Measurements from ENCODE around the gene TMEM229B. TPM values are rescaled to one million over a fixed set of nuclear protein-coding genes. Genes with fewer than 3 reads are reported as not detected.

Gene TMEM229B
- total RNA-seq, 1 experiment from 2014 or later: 0.71 TPM

DNA sequence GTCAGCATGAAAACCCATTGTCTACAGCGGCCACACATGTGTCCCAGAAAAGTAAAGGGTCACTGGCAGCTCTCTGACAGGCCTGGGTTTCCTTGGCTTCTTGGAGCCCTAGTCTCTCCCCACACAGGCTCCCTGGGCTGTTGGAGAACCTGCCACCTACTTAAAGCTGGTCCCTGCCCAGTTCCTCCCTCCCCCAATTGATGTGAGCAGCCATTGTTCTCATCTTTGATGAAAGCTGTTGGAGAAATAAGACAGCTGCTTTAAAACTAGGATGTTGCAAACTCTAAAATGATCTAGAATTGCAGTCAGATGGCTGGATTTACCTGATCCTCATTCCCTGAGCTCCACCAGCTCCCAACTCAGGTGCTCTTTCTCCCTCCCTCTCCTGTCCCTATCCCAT is 39.8 kb upstream of the TMEM229B start:
- no peaks in the 10 kb centered on the region for H3K9me2 ChIP-seq (ENCODE audit: insufficient read depth)
- ChIA-PET CTCF (interaction anchor here (1.0 kb wide), 1 partner anchor 43 kb away, joined by 4 read pairs; no protein-coding TSS in a partner anchor), POLR2A (no interaction called here), RAD21 (ENCODE audit: low non-redundant PET in 1 of 2, low total read pairs in 2 of 2, uncharacterized antibody in 2 of 2, unreplicated experiment in 2 of 2) (no interaction called here)
- H3K4me3 ChIP-seq (replicated peaks in 1 of 2; ENCODE audit: low read depth in 1 of 2, low read length in 2 of 2): no peak overlapping the region
- no peaks in the 10 kb centered on the region for H3K79me2 ChIP-seq (ENCODE audit: insufficient read depth, low read length)
- H3K36me3 ChIP-seq (ENCODE audit: control insufficient read depth in 1 of 2, insufficient read depth in 2 of 2, low read length in 2 of 2): no peaks in the 10 kb centered on the region
- peaks cover 13% of the 10 kb centered on the region; the same call in 1 of the 2 replicates for H3K27me3 ChIP-seq (ENCODE audit: insufficient read depth, low read length)
- no peak overlapping the region for H3K9ac ChIP-seq (ENCODE audit: low read length)
- no peaks in the 10 kb centered on the region for H4K20me1 ChIP-seq (ENCODE audit: insufficient read depth)
- no TSS peak for BruUV-seq (replicated peaks)
- H3K27ac ChIP-seq (ENCODE audit: low read depth, low read length): no peak overlapping the region
- no peak overlapping the region for H2AFZ ChIP-seq (ENCODE audit: low read depth, low read length, poor library complexity, severe bottlenecking)
- no peak for DNase-seq (ENCODE audit: low read depth, low spot score)
- no peaks in the 10 kb centered on the region for H3K9me3 ChIP-seq (ENCODE audit: control insufficient read depth in 1 of 2, insufficient read depth in 1 of 2, low read depth in 1 of 2, low read length in 2 of 2)
- peaks cover 4 to 19% of the 10 kb centered on the region in 2 experiments; a peak in 3 of 4 replicates for H3K4me1 ChIP-seq (ENCODE audit: control insufficient read depth in 1 of 2, insufficient read depth in 2 of 2, low read length in 2 of 2)
- H3K4me2 ChIP-seq (ENCODE audit: low read length): no peak overlapping the region
- no peak for ATAC-seq
- TF ChIP-seq EGR1 (IDR thresholded peaks at IDR 0.05; ENCODE audit: low read depth) (no peak), FOSL1 (IDR thresholded peaks at IDR 0.05; ENCODE audit: low read depth) (no peak), SRF (IDR thresholded peaks at IDR 0.05; ENCODE audit: low read depth) (no peak), RAD21 (IDR thresholded peaks at IDR 0.05; ENCODE audit: low read depth) (no peak)
- TF ChIP-seq, protein P1, sequence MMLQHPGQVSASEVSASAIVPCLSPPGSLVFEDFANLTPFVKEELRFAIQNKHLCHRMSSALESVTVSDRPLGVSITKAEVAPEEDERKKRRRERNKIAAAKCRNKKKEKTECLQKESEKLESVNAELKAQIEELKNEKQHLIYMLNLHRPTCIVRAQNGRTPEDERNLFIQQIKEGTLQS (IDR thresholded peaks at IDR 0.05): no peak
- TF ChIP-seq, protein P2, sequence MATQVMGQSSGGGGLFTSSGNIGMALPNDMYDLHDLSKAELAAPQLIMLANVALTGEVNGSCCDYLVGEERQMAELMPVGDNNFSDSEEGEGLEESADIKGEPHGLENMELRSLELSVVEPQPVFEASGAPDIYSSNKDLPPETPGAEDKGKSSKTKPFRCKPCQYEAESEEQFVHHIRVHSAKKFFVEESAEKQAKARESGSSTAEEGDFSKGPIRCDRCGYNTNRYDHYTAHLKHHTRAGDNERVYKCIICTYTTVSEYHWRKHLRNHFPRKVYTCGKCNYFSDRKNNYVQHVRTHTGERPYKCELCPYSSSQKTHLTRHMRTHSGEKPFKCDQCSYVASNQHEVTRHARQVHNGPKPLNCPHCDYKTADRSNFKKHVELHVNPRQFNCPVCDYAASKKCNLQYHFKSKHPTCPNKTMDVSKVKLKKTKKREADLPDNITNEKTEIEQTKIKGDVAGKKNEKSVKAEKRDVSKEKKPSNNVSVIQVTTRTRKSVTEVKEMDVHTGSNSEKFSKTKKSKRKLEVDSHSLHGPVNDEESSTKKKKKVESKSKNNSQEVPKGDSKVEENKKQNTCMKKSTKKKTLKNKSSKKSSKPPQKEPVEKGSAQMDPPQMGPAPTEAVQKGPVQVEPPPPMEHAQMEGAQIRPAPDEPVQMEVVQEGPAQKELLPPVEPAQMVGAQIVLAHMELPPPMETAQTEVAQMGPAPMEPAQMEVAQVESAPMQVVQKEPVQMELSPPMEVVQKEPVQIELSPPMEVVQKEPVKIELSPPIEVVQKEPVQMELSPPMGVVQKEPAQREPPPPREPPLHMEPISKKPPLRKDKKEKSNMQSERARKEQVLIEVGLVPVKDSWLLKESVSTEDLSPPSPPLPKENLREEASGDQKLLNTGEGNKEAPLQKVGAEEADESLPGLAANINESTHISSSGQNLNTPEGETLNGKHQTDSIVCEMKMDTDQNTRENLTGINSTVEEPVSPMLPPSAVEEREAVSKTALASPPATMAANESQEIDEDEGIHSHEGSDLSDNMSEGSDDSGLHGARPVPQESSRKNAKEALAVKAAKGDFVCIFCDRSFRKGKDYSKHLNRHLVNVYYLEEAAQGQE (IDR thresholded peaks at IDR 0.05; ENCODE audit: low read depth): no peak
- intact Hi-C loops (cut with micrococcal nuclease): no loop called here

Measured in HCT116 (cell line).